H1 (cell line): Measurements from ENCODE around the gene SCGB1A1. TPM values are rescaled to one million over a fixed set of nuclear protein-coding genes. Genes with fewer than 3 reads are reported as not detected.

ENCODE experiments used
- CTCF ChIA-PET: fragments of 300-600 bp; sonication (Branson Sonifier 250); formaldehyde crosslinking; loops from one replicate; lab custom pipeline; 2021; ENCODE audit not compliant: partially characterized antibody; lab: Charles Lee
- POLR2A ChIA-PET: fragments of 300-600 bp; sonication (Branson Sonifier 250); formaldehyde crosslinking; loops from one replicate; lab custom pipeline; 2021; ENCODE audit warnings: inconsistent platforms; ENCODE audit not compliant: partially characterized antibody; lab: Charles Lee
- DNase-seq, 2 experiments: peaks; one replicate each; pipeline versions ENCODE4 v3.0.0 to v3.0.0-alpha.2; 2010 to 2022; ENCODE audit warnings: low spot score in 2 of 2, low read depth in 1 of 2, mixed read lengths in 1 of 2
- FAIRE-seq: peaks from 2 replicates; lab custom pipeline; 2011; peaks lifted over from hg19 to GRCh38; lab: Jason Lieb, UNC
- H2AFZ ChIP-seq: 2 replicates; pipeline ENCODE4 v1.8.1; 2012; ENCODE audit warnings: low read length, inconsistent platforms
- H2AK5ac ChIP-seq: 2 replicates; pipeline ENCODE4 v1.6.1; 2013; ENCODE audit warnings: low read depth, low read length
- H2BK120ac ChIP-seq: replicated peaks from 2 replicates; pipeline ENCODE3; 2013; ENCODE audit warnings: low read depth, low read length, inconsistent platforms
- H2BK12ac ChIP-seq: 2 replicates; pipeline ENCODE4 v1.6.1; 2013; ENCODE audit warnings: low read depth, low read length
- H2BK15ac ChIP-seq: 2 replicates; pipeline ENCODE4 v1.6.1; 2013; ENCODE audit warnings: low read length
- H2BK20ac ChIP-seq: 2 replicates; pipeline ENCODE4 v1.6.1; 2013; ENCODE audit warnings: low read length
- H2BK5ac ChIP-seq: 2 replicates; pipeline ENCODE4 v1.6.1; 2013; ENCODE audit warnings: low read depth, low read length
- H3K14ac ChIP-seq: 2 replicates; pipeline ENCODE4 v1.6.1; 2013; ENCODE audit warnings: inconsistent platforms; ENCODE audit not compliant: insufficient read length
- H3K18ac ChIP-seq: 2 replicates; pipeline ENCODE4 v1.6.1; 2013; ENCODE audit warnings: low read length; ENCODE audit errors: extremely low read depth
- H3K23ac ChIP-seq: 2 replicates; pipeline ENCODE4 v1.6.1; 2013; ENCODE audit warnings: inconsistent platforms; ENCODE audit not compliant: insufficient read length
- H3K23me2 ChIP-seq: 2 replicates; pipeline ENCODE4 v1.6.1; 2013; ENCODE audit warnings: low read depth, low read length
- H3K27ac ChIP-seq: 2 replicates; pipeline ENCODE4 v1.6.1; 2011; ENCODE audit warnings: low read depth, low read length, inconsistent platforms
- H3K27me3 ChIP-seq, 4 experiments: replicated peaks in 1 of 4; 1 replicate in 1 of 4; 2 replicates in 3 of 4; pipeline versions ENCODE4 v1.6.1 to v1.8.1; 2011 to 2013; ENCODE audit warnings: low read length in 3 of 4, mild to moderate bottlenecking in 3 of 4, inconsistent platforms in 2 of 4, mixed read lengths in 2 of 4, moderate library complexity in 1 of 4; ENCODE audit not compliant: control insufficient read depth in 3 of 4, insufficient read depth in 3 of 4; ENCODE audit errors: extremely low read depth in 1 of 4
- H3K36me3 ChIP-seq, 4 experiments: 2 replicates each; pipeline versions ENCODE4 v1.6.1 to v1.8.1; 2011 to 2013; ENCODE audit warnings: mild to moderate bottlenecking in 4 of 4, low read length in 3 of 4, moderate library complexity in 2 of 4, control low read depth in 1 of 4, inconsistent platforms in 1 of 4; ENCODE audit not compliant: insufficient read depth in 4 of 4, control insufficient read depth in 2 of 4
- H3K4ac ChIP-seq: replicated peaks from 2 replicates; pipeline ENCODE3; 2013; ENCODE audit warnings: low read length, low read depth, mixed read lengths, inconsistent platforms; ENCODE audit not compliant: insufficient read length
- H3K4me1 ChIP-seq, 4 experiments: replicated peaks in 1 of 4; 1 replicate in 1 of 4; 2 replicates in 3 of 4; pipeline versions ENCODE4 v1.6.1 to v1.8.1; 2011 to 2013; ENCODE audit warnings: low read length in 3 of 4, inconsistent platforms in 2 of 4, mixed read lengths in 1 of 4; ENCODE audit not compliant: insufficient read depth in 4 of 4, control insufficient read depth in 3 of 4
- H3K4me2 ChIP-seq, 2 experiments: 2 replicates each; pipeline versions ENCODE4 v1.6.1 to v1.8.1; 2011 to 2013; ENCODE audit warnings: low read depth in 2 of 2, low read length in 2 of 2, control low read depth in 1 of 2, inconsistent platforms in 1 of 2, mild to moderate bottlenecking in 1 of 2; ENCODE audit not compliant: insufficient read depth in 1 of 2
- H3K4me3 ChIP-seq, 4 experiments: fragments of 200-600, 300-600 bp in 1 of 4; sonication (generic), shearing (Covaris generic), sonication (Bioruptor Twin) in 1 of 4; 2 replicates each; pipeline versions ENCODE4 v1.5.1 to v1.8.1; 2011 to 2016; ENCODE audit warnings: low read length in 4 of 4, low read depth in 3 of 4, control low read depth in 2 of 4, inconsistent platforms in 2 of 4, mild to moderate bottlenecking in 2 of 4, mixed read lengths in 1 of 4, moderate library complexity in 1 of 4; ENCODE audit not compliant: insufficient read depth in 2 of 4; ENCODE audit errors: extremely low read depth in 1 of 4
- H3K56ac ChIP-seq: replicated peaks from 2 replicates; pipeline ENCODE3; 2013; ENCODE audit warnings: low read depth, mild to moderate bottlenecking, mixed read lengths, low read length, inconsistent platforms; ENCODE audit not compliant: insufficient read length
- H3K79me1 ChIP-seq: 2 replicates; pipeline ENCODE4 v1.6.1; 2013; ENCODE audit warnings: low read depth, low read length, control low read depth
- H3K79me2 ChIP-seq, 2 experiments: 2 replicates each; pipeline versions ENCODE4 v1.6.1 to v1.8.1; 2012 to 2013; ENCODE audit warnings: low read length in 2 of 2, mild to moderate bottlenecking in 2 of 2, inconsistent platforms in 1 of 2; ENCODE audit not compliant: insufficient read depth in 2 of 2, control insufficient read depth in 1 of 2
- H3K9ac ChIP-seq, 4 experiments: replicated peaks in 1 of 4; 1 replicate in 1 of 4; 2 replicates in 3 of 4; pipeline versions ENCODE4 v1.6.1 to v1.8.1; 2011 to 2013; ENCODE audit warnings: low read depth in 3 of 4, low read length in 3 of 4, control low read depth in 2 of 4, mild to moderate bottlenecking in 2 of 4, moderate library complexity in 2 of 4, inconsistent platforms in 1 of 4; ENCODE audit errors: extremely low read depth in 1 of 4
- H3K9me3 ChIP-seq, 2 experiments: 2 replicates each; pipeline versions ENCODE4 v1.6.1 to v1.8.1; 2012 to 2013; ENCODE audit warnings: mild to moderate bottlenecking in 2 of 2, moderate library complexity in 2 of 2, control low read depth in 1 of 2, inconsistent platforms in 1 of 2, low read depth in 1 of 2, low read length in 1 of 2, mixed read lengths in 1 of 2; ENCODE audit not compliant: insufficient read depth in 2 of 2
- H4K20me1 ChIP-seq, 2 experiments: replicated peaks in 1 of 2; 2 replicates each; pipeline versions ENCODE3 to v1.8.1; 2011 to 2013; ENCODE audit warnings: inconsistent platforms in 2 of 2, low read length in 2 of 2, mild to moderate bottlenecking in 1 of 2; ENCODE audit not compliant: insufficient read depth in 2 of 2, control insufficient read depth in 1 of 2
- H4K5ac ChIP-seq: 2 replicates; pipeline ENCODE4 v1.6.1; 2013; ENCODE audit warnings: low read length, low read depth, mixed read lengths, inconsistent platforms; ENCODE audit not compliant: insufficient read length
- H4K8ac ChIP-seq: 2 replicates; pipeline ENCODE4 v1.8.0; 2013; ENCODE audit warnings: mild to moderate bottlenecking, moderate library complexity, low read length, inconsistent platforms; ENCODE audit not compliant: insufficient read depth; ENCODE audit errors: extremely low read depth
- H4K91ac ChIP-seq: replicated peaks from 2 replicates; pipeline ENCODE3; 2013; ENCODE audit warnings: low read length, mixed read lengths, inconsistent platforms; ENCODE audit not compliant: insufficient read length
- CBX5 ChIP-seq: fragments of 300-800, 300-1000 bp; sonication (generic); IDR thresholded peaks from 2 replicates; pipeline ENCODE4 v1.7.1; 2016; ENCODE audit warnings: antibody characterized with exemption, low read length, low read depth
- CHD2 ChIP-seq: IDR thresholded peaks from 2 replicates; pipeline ENCODE4 v1.6.1; 2012; ENCODE audit warnings: low read length, improper control_type of control experiment
- GABPA ChIP-seq: IDR thresholded peaks from 2 replicates; pipeline ENCODE4 v1.6.1; 2011; ENCODE audit warnings: mild to moderate bottlenecking, low read length, moderate library complexity, borderline replicate concordance; ENCODE audit not compliant: insufficient read depth
- HDAC6 ChIP-seq: IDR thresholded peaks from one replicate; pipeline ENCODE4 v1.7.1; 2012; ENCODE audit warnings: low read depth, mild to moderate bottlenecking, inconsistent platforms, low read length, moderate library complexity
- POU5F1 ChIP-seq: IDR thresholded peaks from 2 replicates; pipeline ENCODE4 v1.6.1; 2011; ENCODE audit warnings: low read depth, mild to moderate bottlenecking, low read length, moderate library complexity
- RAD21 ChIP-seq, 2 experiments: IDR thresholded peaks in 1 of 2; conservative IDR thresholded peaks in 1 of 2; 2 replicates each; pipeline ENCODE4 v1.6.1; 2011; ENCODE audit warnings: low read depth in 2 of 2, low read length in 2 of 2, improper control_type of control experiment in 1 of 2, inconsistent platforms in 1 of 2, mild to moderate bottlenecking in 1 of 2, moderate library complexity in 1 of 2
- SP1 ChIP-seq: IDR thresholded peaks from 2 replicates; pipeline ENCODE4 v1.6.1; 2011; ENCODE audit warnings: low read depth, low read length
- ZNF274 ChIP-seq: IDR thresholded peaks from 2 replicates; pipeline ENCODE4 v1.7.0; 2012; ENCODE audit warnings: low read length, borderline replicate concordance; ENCODE audit errors: extremely low read depth
- WGBS, 2 experiments: shearing (Covaris generic) in 1 of 2; methylation state at CpG; one replicate each; pipeline versions ENCODE4 v1.1.6 to v1.1.7; 2013 to 2015; ENCODE audit warnings: low lambda C conversion rate in 2 of 2, mixed read lengths in 2 of 2, inconsistent platforms in 1 of 2, low coverage in 1 of 2, missing lambda C conversion rate in 1 of 2; ENCODE audit not compliant: insufficient replicate concordance in 2 of 2, insufficient coverage in 1 of 2, insufficient read length in 1 of 2; ENCODE audit errors: extremely low coverage in 1 of 2, missing lambda C conversion rate in 1 of 2; 5-methylcytosine and 5-hydroxymethylcytosine counted together
- polyA plus RNA-seq, 7 experiments: library from polyadenylated mRNA; depleted of rRNA in 3 of 7; stranded (reverse) in 5 of 7; unstranded in 2 of 7; fragments of >200 nt in 5 of 7; fragments of 200-250 nt in 2 of 7; gene quantifications; 1 replicate in 5 of 7; 2 replicates in 1 of 7; 4 replicates in 1 of 7; pipeline versions ENCODE4 v1.2.1 to v1.2.3, GENCODE V29; 2011 to 2013; ENCODE audit warnings: missing spikeins in 2 of 7, mixed read lengths in 2 of 7
- total RNA-seq: library from RNA; stranded (reverse); fragmentation: NEBNext Ultra II Directional; extraction: Animal tissue kit (Norgen Biotek cat#: 25700); gene quantifications from 2 replicates; pipeline ENCODE4 v1.2.1, GENCODE V29; 2021
- TF ChIP-seq, protein P1 (sequence below): IDR thresholded peaks from 2 replicates; pipeline ENCODE4 v1.6.1; 2011; ENCODE audit warnings: low read length, improper control_type of control experiment

The SCGB1A1 gene
- total and polyA plus RNA-seq, 2 of the 8 experiments (the other 6 are each of a cell fraction or from before 2014, with no cell fraction given), result not detected

DNA sequence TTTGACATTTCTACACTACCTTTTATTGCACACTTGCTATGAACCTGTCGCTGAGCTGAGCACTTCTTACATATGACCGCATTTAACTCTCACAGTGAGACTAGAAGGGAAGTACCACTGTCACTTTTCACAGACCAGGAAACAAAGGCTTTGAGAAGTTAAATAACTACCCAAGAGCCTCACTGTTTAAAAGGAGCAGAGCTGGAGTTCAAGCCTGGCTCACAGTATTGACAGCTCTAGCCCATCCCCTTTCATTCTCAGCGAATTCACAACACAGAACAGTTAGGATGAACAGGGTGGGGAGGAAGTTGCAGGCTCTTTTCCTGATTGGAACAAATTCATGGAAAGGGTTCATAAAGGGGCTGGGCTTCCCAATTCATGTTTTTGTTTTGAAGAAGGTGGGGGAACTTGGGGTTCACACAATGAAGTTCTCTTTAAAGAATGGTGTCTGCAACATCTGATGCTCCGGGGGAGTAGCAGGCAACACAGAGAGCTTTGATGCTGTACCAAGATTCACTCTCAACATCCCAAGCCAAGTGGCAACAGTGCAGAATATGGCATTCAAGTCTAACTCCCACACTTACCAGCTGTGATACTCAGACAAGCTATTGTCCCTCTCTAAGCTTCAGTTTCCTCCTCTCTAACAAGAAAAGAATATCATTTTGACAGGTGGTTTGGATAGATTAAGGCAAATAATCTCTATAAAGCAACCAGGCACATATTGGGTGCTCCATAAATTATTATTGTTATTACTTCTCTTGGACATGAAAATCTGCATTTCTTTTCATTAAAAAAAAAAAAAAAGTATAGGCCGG is 17.2 kb downstream of the SCGB1A1 start:
- H4K5ac ChIP-seq, result no peak overlapping the region
- TF ChIP-seq, protein P1, sequence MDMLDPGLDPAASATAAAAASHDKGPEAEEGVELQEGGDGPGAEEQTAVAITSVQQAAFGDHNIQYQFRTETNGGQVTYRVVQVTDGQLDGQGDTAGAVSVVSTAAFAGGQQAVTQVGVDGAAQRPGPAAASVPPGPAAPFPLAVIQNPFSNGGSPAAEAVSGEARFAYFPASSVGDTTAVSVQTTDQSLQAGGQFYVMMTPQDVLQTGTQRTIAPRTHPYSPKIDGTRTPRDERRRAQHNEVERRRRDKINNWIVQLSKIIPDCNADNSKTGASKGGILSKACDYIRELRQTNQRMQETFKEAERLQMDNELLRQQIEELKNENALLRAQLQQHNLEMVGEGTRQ, result no peak
- TF ChIP-seq ZNF274, result no peak
- no peak for TF ChIP-seq HDAC6
- no peak for TF ChIP-seq GABPA
- TF ChIP-seq POU5F1, result no peak
- no peak for TF ChIP-seq SP1
- TF ChIP-seq CBX5, result no peak
- no peak for TF ChIP-seq CHD2
- TF ChIP-seq RAD21 (IDR thresholded peaks at IDR 0.05 in 1 of 2, conservative IDR thresholded peaks at IDR 0.05 in 1 of 2; ENCODE audit: low read depth in 2 of 2, low read length in 2 of 2), result no peak
- TF ChIP-seq, all 59 proteins: peak for 0
- H3K27me3 ChIP-seq, result no peaks in the 10 kb centered on the region
- ChIA-PET CTCF (interaction anchor here (0.6 to 2.4 kb wide), 9 partner anchors 11 to 124 kb away, joined by 3 to 9 read pairs (median 3); no protein-coding TSS in a partner anchor), POLR2A (interaction anchor here (1.0 kb wide), 1 partner anchor 9 kb away, joined by 3 read pairs; no protein-coding TSS in a partner anchor)
- no peak overlapping the region for H3K4me2 ChIP-seq
- H4K91ac ChIP-seq, result no peak overlapping the region
- H3K9ac ChIP-seq, result no peak overlapping the region
- no peaks in the 10 kb centered on the region for H4K20me1 ChIP-seq
- no peaks in the 10 kb centered on the region for H3K36me3 ChIP-seq
- no peak overlapping the region for H3K4me3 ChIP-seq
- H3K56ac ChIP-seq, result no peak overlapping the region
- H2BK120ac ChIP-seq, result no peak overlapping the region
- H2AK5ac ChIP-seq, result no peak overlapping the region
- no peak overlapping the region for H3K23ac ChIP-seq
- no peaks in the 10 kb centered on the region for H3K9me3 ChIP-seq
- H2BK20ac ChIP-seq, result no peak overlapping the region
- no peak overlapping the region; the same call in 1 of the 2 replicates for H2BK15ac ChIP-seq
- H3K79me2 ChIP-seq, result no peaks in the 10 kb centered on the region
- no peak overlapping the region for H3K18ac ChIP-seq
- H3K4me1 ChIP-seq, result peaks cover 0 to 2% (median 0%) of the 10 kb centered on the region in 4 experiments; a peak in 2 of 7 replicates
- no peak overlapping the region for H2BK12ac ChIP-seq
- DNase-seq, result no peak
- H3K23me2 ChIP-seq, result no peaks in the 10 kb centered on the region
- FAIRE-seq, result no peak
- no peaks in the 10 kb centered on the region for H3K79me1 ChIP-seq
- H2BK5ac ChIP-seq, result no peak overlapping the region
- no peak overlapping the region for H3K27ac ChIP-seq
- H4K8ac ChIP-seq, result no peak overlapping the region
- no peak overlapping the region for H3K4ac ChIP-seq
- 93% methylated on average over 5 of the region's 5 CpGs; no CpG with 5 or more reads in 1 of the 2 experiments for WGBS, 2 experiments
- no peak overlapping the region for H2AFZ ChIP-seq
- no peak overlapping the region for H3K14ac ChIP-seq
